K562 (cell line): ENCODE measurements around the gene OR2F1. TPM values are rescaled to one million over a fixed set of nuclear protein-coding genes. Genes with fewer than 3 reads are reported as not detected.
A peak's percentile ranks its signal among the peaks of the same experiment; 100 is the strongest.

Experiments used
- GABPB1 ChIP-seq: sonication (generic); formaldehyde crosslinking; IDR thresholded peaks from 2 replicates; pipeline ENCODE4 v1.8.0; 2022; ENCODE audit warnings: mild to moderate bottlenecking, missing genetic modification reagents
- IFI16 ChIP-seq: fragments of 250-450 bp; sonication (Bioruptor Pico); IDR thresholded peaks from 2 replicates; pipeline ENCODE4 v2.1.2; 2022; ENCODE audit warnings: mild to moderate bottlenecking, inconsistent platforms
- MYBL2 ChIP-seq, 2 experiments: fragments of 450-650 bp in 1 of 2; sonication (generic) in 1 of 2; formaldehyde crosslinking in 1 of 2; IDR thresholded peaks; 2 replicates each; pipeline versions ENCODE4 v1.6.1 to v1.8.1; 2017 to 2022; ENCODE audit warnings: borderline replicate concordance in 1 of 2, inconsistent platforms in 1 of 2, low read depth in 1 of 2, mild to moderate bottlenecking in 1 of 2, missing genetic modification reagents in 1 of 2, moderate library complexity in 1 of 2
- SRSF9 ChIP-seq: fragments of 200-400 bp; formaldehyde crosslinking; IDR thresholded peaks from 2 replicates; pipeline ENCODE4 v1.6.1; 2017; ENCODE audit warnings: low read depth, low read length, borderline replicate concordance
- STAT5A ChIP-seq: IDR thresholded peaks from 2 replicates; pipeline ENCODE4 v1.6.1; 2012; ENCODE audit warnings: low read length, inconsistent platforms, borderline replicate concordance
- TAF9B ChIP-seq: fragments of 450-650 bp; IDR thresholded peaks from 2 replicates; pipeline ENCODE4 v1.6.1; 2018; ENCODE audit warnings: mild to moderate bottlenecking; ENCODE audit not compliant: partially characterized antibody
- TCF3 ChIP-seq: sonication (generic); formaldehyde crosslinking; IDR thresholded peaks from 2 replicates; pipeline ENCODE4 v1.4.0; 2020; ENCODE audit warnings: mild to moderate bottlenecking, missing genetic modification reagents
- TCF7L2 ChIP-seq: fragments of 150-350 bp; IDR thresholded peaks from 2 replicates; pipeline ENCODE4 v1.6.1; 2016; ENCODE audit warnings: low read depth, mild to moderate bottlenecking, low read length, moderate library complexity
- ZBTB1 ChIP-seq: sonication (generic); formaldehyde crosslinking; IDR thresholded peaks from 2 replicates; pipeline ENCODE4 v1.8.1; 2023; ENCODE audit warnings: missing genetic modification reagents, low read depth, mild to moderate bottlenecking, borderline replicate concordance
- ZNF561 ChIP-seq: fragments of 450-650 bp; formaldehyde crosslinking; conservative IDR thresholded peaks from 2 replicates; pipeline ENCODE4 v1.4.0; 2020; ENCODE audit warnings: mild to moderate bottlenecking, moderate library complexity
- ZNF668 ChIP-seq: fragments of 250-450 bp; sonication (Bioruptor Pico); IDR thresholded peaks from 2 replicates; pipeline ENCODE4 v1.8.0; 2022; ENCODE audit warnings: mild to moderate bottlenecking, inconsistent platforms
- polyA plus RNA-seq, 8 experiments: library from polyadenylated mRNA; depleted of rRNA in 4 of 8; stranded (reverse) in 5 of 8; unstranded in 3 of 8; fragments of >200 nt; fragmentation: Nextera tagmentation in 2 of 8; fragmentation: Illumina TruSeq in 1 of 8; extraction: Ambion mirVana in 2 of 8; extraction: Trizol in 1 of 8; gene quantifications; 2 replicates each; pipeline versions ENCODE4 v1.2.1 to v1.2.3, GENCODE V29; 2011 to 2014; ENCODE audit warnings: inconsistent platforms in 1 of 8, missing spikeins in 1 of 8
- total RNA-seq, 7 experiments: library from RNA; depleted of rRNA in 6 of 7; stranded (reverse); fragments of >200 nt in 6 of 7; fragmentation: Illumina TruSeq in 2 of 7; extraction: Trizol in 2 of 7; gene quantifications; 2 replicates each; pipeline versions ENCODE4 v1.2.1 to v1.2.3, GENCODE V29; 2011 to 2021; ENCODE audit warnings: low replicate concordance in 1 of 7
- TF ChIP-seq, protein P1 (sequence below), 2 experiments: fragments of 450-650 bp; conservative IDR thresholded peaks; 2 replicates each; pipeline ENCODE4 v1.6.1; 2017; ENCODE audit warnings: mild to moderate bottlenecking in 2 of 2, moderate library complexity in 2 of 2
- TF ChIP-seq, protein P2 (sequence below): fragments of 250-450 bp; sonication (Bioruptor Pico); IDR thresholded peaks from 2 replicates; pipeline ENCODE4 v1.4.0; 2020; ENCODE audit warnings: mild to moderate bottlenecking, moderate library complexity, borderline replicate concordance

OR2F1 gene
- total and polyA plus RNA-seq, 9 of the 15 experiments (the other 6 are each of a cell fraction or from before 2014, with no cell fraction given) = not detected

GRCh38 chr7:143979998-143980397, 25.4 kb downstream of the OR2F1 start (continued):
- TF ChIP-seq ZNF668 (CRISPR knock-in tag) (no peak), GABPB1 (CRISPR knock-in tag) (no peak), MYBL2 (IDR thresholded peaks at IDR 0.05; ENCODE audit: low read depth) (no peak), MYBL2 (CRISPR knock-in tag; IDR thresholded peaks at IDR 0.05; ENCODE audit: borderline replicate concordance) (no peak), TCF3 (CRISPR knock-in tag) (peak; percentile 35; the same call in 1 of the 2 replicates), IFI16 (CRISPR knock-in tag) (no peak), ZNF561 (CRISPR knock-in tag) (no peak), SRSF9 (no peak), TAF9B (no peak), TCF7L2 (no peak), STAT5A (peak; percentile 67; the same call in 1 of the 2 replicates), ZBTB1 (CRISPR knock-in tag) (no peak)
- TF ChIP-seq, protein P1, sequence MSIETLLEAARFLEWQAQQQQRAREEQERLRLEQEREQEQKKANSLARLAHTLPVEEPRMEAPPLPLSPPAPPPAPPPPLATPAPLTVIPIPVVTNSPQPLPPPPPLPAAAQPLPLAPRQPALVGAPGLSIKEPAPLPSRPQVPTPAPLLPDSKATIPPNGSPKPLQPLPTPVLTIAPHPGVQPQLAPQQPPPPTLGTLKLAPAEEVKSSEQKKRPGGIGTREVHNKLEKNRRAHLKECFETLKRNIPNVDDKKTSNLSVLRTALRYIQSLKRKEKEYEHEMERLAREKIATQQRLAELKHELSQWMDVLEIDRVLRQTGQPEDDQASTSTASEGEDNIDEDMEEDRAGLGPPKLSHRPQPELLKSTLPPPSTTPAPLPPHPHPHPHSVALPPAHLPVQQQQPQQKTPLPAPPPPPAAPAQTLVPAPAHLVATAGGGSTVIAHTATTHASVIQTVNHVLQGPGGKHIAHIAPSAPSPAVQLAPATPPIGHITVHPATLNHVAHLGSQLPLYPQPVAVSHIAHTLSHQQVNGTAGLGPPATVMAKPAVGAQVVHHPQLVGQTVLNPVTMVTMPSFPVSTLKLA (conservative IDR thresholded peaks at IDR 0.05) = no peak
- TF ChIP-seq, protein P2, sequence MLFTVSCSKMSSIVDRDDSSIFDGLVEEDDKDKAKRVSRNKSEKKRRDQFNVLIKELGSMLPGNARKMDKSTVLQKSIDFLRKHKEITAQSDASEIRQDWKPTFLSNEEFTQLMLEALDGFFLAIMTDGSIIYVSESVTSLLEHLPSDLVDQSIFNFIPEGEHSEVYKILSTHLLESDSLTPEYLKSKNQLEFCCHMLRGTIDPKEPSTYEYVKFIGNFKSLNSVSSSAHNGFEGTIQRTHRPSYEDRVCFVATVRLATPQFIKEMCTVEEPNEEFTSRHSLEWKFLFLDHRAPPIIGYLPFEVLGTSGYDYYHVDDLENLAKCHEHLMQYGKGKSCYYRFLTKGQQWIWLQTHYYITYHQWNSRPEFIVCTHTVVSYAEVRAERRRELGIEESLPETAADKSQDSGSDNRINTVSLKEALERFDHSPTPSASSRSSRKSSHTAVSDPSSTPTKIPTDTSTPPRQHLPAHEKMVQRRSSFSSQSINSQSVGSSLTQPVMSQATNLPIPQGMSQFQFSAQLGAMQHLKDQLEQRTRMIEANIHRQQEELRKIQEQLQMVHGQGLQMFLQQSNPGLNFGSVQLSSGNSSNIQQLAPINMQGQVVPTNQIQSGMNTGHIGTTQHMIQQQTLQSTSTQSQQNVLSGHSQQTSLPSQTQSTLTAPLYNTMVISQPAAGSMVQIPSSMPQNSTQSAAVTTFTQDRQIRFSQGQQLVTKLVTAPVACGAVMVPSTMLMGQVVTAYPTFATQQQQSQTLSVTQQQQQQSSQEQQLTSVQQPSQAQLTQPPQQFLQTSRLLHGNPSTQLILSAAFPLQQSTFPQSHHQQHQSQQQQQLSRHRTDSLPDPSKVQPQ (CRISPR knock-in tag) = no peak
